Cardiac fibroblast (primary cell): ENCODE measurements around the gene GP9.

Experiments
- DNase-seq, 2 donors: peaks; one replicate each; pipeline versions ENCODE4 v3.0.0 to v3.0.0-alpha.2; 2010; ENCODE audit warnings: low read depth in 2 of 2
- H3K4me3 ChIP-seq, 2 donors: replicated peaks in 1 of 2; 1 replicate in 1 of 2; 2 replicates in 1 of 2; pipeline ENCODE4 v1.5.1; 2011; ENCODE audit warnings: low read depth in 2 of 2, low read length in 2 of 2, mild to moderate bottlenecking in 2 of 2, moderate library complexity in 1 of 2
- TF ChIP-seq, protein P1 (sequence below): IDR thresholded peaks from one replicate; pipeline ENCODE4 v1.5.1; 2011; ENCODE audit warnings: low read depth, mild to moderate bottlenecking, low read length, inconsistent platforms

The GP9 gene

DNA sequence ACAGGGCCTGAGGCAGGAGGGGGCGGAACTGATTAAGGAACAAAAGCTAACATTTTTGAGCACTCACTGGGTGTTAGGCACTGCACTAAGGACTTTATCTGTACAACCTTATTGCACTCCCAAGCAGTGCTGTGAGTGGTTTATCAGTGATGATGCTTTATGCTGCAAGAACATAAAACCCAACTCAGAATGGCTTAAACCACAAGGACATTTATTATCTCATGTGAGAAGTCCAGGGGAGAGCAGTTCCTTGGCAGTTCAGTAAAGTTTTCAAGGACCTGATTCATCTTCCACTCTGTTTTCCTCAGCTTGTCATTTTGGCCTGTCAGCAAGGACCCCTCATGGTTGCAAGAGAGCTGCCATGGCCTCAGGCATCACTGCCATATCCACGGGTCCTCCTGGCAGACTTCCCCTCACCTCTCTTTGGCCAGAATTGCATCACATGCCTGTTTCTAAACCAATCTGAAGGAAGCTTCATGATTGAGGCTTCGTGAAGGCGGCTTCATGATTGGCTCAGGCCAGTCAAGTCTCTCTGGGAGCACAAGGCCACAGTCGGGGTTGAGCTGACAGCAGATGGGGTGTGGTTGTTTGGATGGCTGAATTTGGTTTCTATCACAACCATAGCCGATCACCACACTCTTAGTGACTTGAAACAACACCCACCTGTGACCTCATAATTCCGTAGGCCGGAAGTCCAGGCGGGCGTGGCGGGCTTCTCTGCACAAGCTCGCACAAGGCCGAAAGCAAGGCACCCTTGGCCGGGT, 43.7 kb upstream of the GP9 start:
- TF ChIP-seq, protein P1, sequence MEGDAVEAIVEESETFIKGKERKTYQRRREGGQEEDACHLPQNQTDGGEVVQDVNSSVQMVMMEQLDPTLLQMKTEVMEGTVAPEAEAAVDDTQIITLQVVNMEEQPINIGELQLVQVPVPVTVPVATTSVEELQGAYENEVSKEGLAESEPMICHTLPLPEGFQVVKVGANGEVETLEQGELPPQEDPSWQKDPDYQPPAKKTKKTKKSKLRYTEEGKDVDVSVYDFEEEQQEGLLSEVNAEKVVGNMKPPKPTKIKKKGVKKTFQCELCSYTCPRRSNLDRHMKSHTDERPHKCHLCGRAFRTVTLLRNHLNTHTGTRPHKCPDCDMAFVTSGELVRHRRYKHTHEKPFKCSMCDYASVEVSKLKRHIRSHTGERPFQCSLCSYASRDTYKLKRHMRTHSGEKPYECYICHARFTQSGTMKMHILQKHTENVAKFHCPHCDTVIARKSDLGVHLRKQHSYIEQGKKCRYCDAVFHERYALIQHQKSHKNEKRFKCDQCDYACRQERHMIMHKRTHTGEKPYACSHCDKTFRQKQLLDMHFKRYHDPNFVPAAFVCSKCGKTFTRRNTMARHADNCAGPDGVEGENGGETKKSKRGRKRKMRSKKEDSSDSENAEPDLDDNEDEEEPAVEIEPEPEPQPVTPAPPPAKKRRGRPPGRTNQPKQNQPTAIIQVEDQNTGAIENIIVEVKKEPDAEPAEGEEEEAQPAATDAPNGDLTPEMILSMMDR: no peak
- DNase-seq: peak in 1 of 2 donors; percentile 32
- H3K4me3 ChIP-seq: no peak overlapping the region

DNA sequence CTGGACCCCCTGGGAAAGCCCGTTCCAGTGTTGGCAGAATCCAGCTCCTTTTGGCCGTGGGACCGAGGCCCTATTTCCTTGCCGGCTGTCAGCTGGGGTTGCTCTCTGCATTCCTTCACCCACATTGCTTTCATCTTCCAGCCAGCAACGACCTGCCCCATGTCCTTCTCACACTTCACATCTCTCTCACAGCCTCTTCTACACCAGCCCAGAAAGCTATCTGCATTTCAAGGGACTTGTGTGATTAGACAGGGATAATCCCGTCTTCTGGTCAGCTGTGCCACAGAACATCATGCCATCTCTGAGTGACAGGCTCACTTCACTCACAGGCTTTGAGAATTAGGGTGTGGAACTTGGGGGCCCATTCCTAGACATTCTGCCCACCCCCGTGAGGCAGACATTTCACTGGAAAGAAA, 43.1 kb upstream of the GP9 start:
- no peak for DNase-seq
- TF ChIP-seq, protein P1: no peak
- no peak overlapping the region for H3K4me3 ChIP-seq

- no peak overlapping the region for H3K4me3 ChIP-seq
- DNase-seq: no peak
- TF ChIP-seq, protein P1: no peak
Measured at GRCh38 chr3:129018271-129018670, 42.3 kb upstream of the GP9 start.

GRCh38 chr3:129018751-129019150, 41.8 kb upstream of the GP9 start:
- DNase-seq: no peak
- H3K4me3 ChIP-seq: no peak overlapping the region
- TF ChIP-seq, protein P1: no peak

- no peak overlapping the region for H3K4me3 ChIP-seq
- TF ChIP-seq, protein P1: no peak
- no peak for DNase-seq
Measured at GRCh38 chr3:129019266-129019665, 41.3 kb upstream of the GP9 start.

DNA sequence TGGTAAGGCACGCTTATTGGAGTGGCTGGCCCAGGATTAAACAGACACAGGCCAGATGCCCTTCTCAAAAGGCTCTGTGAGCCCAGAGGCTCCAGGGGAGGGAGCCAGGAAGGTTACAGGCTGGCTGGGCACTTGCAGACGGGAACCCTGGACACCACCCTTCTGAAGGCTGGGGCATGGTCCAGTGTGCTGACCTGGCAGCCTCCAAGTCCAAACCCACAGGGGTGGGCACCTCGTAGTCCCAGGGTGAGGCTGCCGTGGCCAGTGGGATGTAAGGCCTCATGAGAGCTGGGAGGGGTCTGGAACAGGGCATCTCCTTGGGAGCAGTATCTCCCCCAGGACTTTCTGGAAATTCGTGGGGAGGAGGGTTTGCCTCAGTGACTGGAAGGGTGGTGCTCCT, 39.9 kb upstream of the GP9 start:
- DNase-seq: no peak
- TF ChIP-seq, protein P1: no peak
- H3K4me3 ChIP-seq: no peak overlapping the region

DNA sequence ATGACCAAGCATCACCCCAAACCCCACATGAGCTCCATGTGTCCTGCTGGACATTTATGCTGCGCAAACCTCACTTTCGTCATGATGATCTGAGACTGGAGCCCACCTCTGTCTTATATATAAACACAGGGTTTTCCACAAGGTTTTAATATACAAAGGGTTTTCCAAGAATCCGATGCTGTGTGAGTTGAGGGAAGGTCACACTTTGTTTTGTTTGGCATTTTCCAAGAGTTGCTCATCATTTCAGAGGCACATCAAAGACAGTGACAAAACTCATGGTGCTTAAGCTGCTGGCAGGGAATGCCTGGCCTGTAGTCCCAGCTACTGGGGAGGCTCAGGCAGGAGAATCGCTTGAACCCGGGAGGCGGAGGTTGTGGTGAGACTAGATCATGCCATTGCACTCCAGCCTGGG, 39.4 kb upstream of the GP9 start:
- DNase-seq: peak in 1 of 2 donors; percentile 40
- TF ChIP-seq, protein P1: no peak
- H3K4me3 ChIP-seq: no peak overlapping the region
